Mucosa of rectum (tissue), 2 donors: ENCODE results near the gene GNAS.

Source experiments
- H3K27ac ChIP-seq, 2 donors: one replicate each; pipeline ENCODE4 v1.7.0; 2013; ENCODE audit warnings: inconsistent platforms in 2 of 2, low read depth in 2 of 2, low read length in 2 of 2
- H3K27me3 ChIP-seq, 2 donors: one replicate each; pipeline ENCODE4 v1.7.0; 2013; ENCODE audit warnings: low read length in 2 of 2; ENCODE audit not compliant: control insufficient read depth in 2 of 2, insufficient read depth in 2 of 2
- H3K36me3 ChIP-seq, 2 donors: one replicate each; pipeline ENCODE4 v1.7.0; 2013; ENCODE audit warnings: low read length in 2 of 2; ENCODE audit not compliant: control insufficient read depth in 2 of 2, insufficient read depth in 2 of 2
- H3K4me1 ChIP-seq, 2 donors: one replicate each; pipeline ENCODE4 v1.7.0; 2013; ENCODE audit warnings: low read length in 2 of 2, mild to moderate bottlenecking in 1 of 2; ENCODE audit not compliant: control insufficient read depth in 2 of 2, insufficient read depth in 2 of 2
- H3K4me3 ChIP-seq, 2 donors: one replicate each; pipeline ENCODE4 v1.7.0; 2013; ENCODE audit warnings: low read length in 2 of 2
- H3K9ac ChIP-seq, 2 donors: one replicate each; pipeline ENCODE4 v1.7.0; 2013; ENCODE audit warnings: low read length in 2 of 2, low read depth in 1 of 2, mild to moderate bottlenecking in 1 of 2
- H3K9me3 ChIP-seq, 2 donors: one replicate each; pipeline ENCODE4 v1.7.0; 2013; ENCODE audit warnings: low read length in 2 of 2; ENCODE audit not compliant: control insufficient read depth in 2 of 2
- donor health status: healthy.
- donor health status: Normal muscosa, but diverticular disease.

The GNAS gene

DNA sequence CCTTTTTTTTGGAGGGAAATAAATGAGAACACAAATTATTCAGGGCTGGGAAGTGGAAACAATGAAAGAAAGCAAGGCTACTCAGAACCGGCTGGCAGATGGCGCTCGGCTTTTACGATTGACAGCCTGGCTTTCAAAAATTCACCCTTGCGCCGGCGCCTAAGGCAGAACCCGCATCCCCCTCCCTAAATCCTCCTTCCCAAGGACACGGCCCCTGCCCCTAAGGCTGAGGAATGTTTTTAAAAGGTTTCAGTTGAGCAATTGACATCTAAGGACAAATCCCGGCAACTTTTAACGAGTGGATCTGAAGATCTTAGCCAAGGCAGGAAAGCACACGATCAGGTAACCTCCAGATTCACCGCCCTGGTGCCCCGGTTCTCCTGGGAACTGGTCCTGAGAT, 16.3 kb downstream of the GNAS start:
- no peak overlapping the region for H3K27ac ChIP-seq
- no peaks in the 10 kb centered on the region for H3K36me3 ChIP-seq
- no peak overlapping the region for H3K4me3 ChIP-seq
- no peak overlapping the region for H3K9ac ChIP-seq
- H3K4me1 ChIP-seq = no peaks in the 10 kb centered on the region
- H3K9me3 ChIP-seq = no peaks in the 10 kb centered on the region
- peaks cover 0 to 5% of the 10 kb centered on the region in 2 donors for H3K27me3 ChIP-seq

DNA sequence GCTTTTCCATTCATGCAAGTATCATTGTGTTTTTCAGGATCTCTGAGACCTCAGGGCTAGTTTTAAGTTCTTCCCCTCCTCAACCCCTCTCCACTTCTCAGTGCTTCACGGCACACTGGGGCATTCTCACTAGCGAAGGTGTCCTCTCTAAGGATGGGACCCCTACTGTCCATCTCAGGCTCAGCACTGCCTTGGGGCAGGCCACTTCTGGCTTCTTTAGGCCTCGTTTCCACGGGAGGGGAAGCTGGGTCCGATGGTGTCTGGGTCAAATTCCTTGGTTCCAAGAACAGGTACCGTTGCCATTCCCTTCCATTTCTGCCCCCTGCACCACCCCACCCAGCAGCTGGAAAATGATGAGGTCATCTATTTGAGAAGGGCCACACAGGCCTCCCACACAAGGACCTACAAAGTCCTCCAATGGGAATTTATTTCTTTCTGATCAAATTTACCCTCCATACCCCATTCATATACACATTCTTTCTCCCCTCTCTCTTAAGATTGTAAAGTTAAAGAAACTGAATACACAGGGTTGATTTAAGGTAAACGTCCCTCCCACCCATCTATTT, 17.2 kb downstream of the GNAS start:
- H3K9ac ChIP-seq = no peak overlapping the region

DNA sequence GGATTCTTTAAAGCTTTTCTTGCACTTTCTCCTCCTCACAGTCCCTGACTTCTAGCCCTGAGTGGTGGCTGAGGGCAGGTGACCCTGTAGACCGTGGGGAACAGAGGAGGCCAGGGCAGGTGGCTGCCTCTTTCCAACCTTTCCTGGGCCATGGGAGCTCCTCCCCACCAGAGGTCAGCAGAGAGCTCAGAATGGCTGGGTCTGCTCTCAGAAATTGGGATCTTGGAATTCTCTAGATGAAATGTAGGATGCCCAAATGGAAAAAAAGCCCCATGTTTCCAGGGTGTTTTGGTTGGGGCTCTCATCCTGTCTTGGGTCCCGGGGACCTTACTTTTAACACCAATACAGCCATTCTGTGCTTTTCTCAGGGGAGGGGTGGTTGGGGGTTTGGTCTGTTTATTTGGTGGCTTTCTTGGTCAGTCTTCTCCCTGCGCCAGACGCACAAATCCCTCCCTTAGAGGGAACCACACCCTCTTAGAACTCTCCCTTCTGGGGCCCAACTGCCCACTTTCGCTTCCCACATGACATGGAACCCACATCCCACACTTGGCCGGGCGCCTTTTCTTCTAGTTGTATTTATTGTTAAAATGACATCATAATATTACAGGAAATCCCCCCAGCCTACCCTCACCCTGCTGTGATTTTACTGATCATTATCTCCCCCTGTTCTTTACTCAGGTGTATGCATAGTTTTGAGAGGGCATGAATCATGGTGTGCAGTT, 17.9 kb downstream of the GNAS start:
- H3K9ac ChIP-seq = no peak overlapping the region
- no peak overlapping the region for H3K27ac ChIP-seq
- no peaks in the 10 kb centered on the region for H3K4me1 ChIP-seq
- peaks cover 0 to 5% of the 10 kb centered on the region in 2 donors for H3K27me3 ChIP-seq
- H3K9me3 ChIP-seq = no peaks in the 10 kb centered on the region
- H3K4me3 ChIP-seq = no peak overlapping the region
- H3K36me3 ChIP-seq = no peaks in the 10 kb centered on the region

More for the DNA sequence above, 17.2 kb downstream of the GNAS start:
- Histone ChIP-seq H3K27ac (no peak overlapping the region), H3K4me1 (no peaks in the 10 kb centered on the region), H3K27me3 (peaks cover 0 to 5% of the 10 kb centered on the region in 2 donors), H3K9me3 (no peaks in the 10 kb centered on the region), H3K36me3 (no peaks in the 10 kb centered on the region), H3K4me3 (no peak overlapping the region)

DNA sequence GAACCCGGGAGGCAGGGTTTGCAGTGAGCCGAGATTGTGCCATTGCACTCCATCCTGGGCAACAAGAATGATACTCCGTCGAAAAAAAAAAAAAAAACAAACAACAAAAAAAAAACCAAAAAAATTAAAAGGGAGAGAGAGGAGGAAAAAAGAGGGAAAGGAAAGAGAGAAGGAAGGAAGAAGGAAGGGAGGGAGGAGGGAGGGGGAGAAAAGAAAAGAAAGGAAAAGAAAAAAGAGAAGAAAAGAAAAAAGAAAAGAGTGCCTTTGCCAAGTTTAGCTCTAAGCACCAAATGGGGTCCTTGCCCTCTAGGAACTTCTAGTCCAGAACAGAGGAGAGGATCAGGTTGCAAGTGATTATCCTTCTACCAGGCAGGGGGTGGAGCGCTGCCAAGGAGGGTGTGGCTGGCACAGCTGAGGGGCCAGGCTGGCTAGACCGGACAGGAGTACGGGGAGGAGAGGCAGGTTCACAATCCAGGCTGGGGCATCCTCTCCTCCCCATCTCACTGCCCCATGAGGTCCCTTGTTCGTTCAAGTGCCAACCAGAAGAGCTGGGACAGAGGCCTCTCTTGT, 19.1 kb downstream of the GNAS start:
- H3K4me1 ChIP-seq = no peaks in the 10 kb centered on the region
- H3K9me3 ChIP-seq = no peaks in the 10 kb centered on the region
- no peaks in the 10 kb centered on the region for H3K36me3 ChIP-seq
- H3K27me3 ChIP-seq = peaks cover 0 to 5% of the 10 kb centered on the region in 2 donors
- no peak overlapping the region for H3K9ac ChIP-seq
- H3K27ac ChIP-seq = no peak overlapping the region
- no peak overlapping the region for H3K4me3 ChIP-seq

DNA sequence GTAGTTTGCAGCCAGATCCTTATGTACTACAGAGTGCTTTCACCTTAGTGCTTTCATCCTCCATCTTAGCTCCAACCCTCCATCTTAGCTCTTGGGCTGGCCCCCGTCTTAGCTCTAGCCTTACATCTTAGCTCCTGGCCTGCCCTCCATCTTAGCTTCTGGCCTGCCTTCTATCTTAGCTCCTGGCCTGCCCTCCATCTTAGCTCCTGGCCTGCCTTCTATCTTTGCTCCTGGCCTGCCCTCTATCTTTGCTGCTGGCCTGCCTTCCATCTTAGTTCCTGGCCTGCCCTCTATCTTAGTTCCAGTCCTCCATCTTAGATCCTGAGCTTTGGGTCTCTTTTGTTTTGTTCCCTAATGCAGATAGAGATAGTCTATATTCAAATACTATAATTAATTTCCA, 22.0 kb downstream of the GNAS start:
- H3K9me3 ChIP-seq = no peaks in the 10 kb centered on the region
- H3K9ac ChIP-seq = no peak overlapping the region
- no peak overlapping the region for H3K4me3 ChIP-seq
- H3K4me1 ChIP-seq = no peaks in the 10 kb centered on the region
- H3K36me3 ChIP-seq = no peaks in the 10 kb centered on the region
- H3K27me3 ChIP-seq = peaks cover 0 to 2% of the 10 kb centered on the region in 2 donors
- no peak overlapping the region for H3K27ac ChIP-seq

DNA sequence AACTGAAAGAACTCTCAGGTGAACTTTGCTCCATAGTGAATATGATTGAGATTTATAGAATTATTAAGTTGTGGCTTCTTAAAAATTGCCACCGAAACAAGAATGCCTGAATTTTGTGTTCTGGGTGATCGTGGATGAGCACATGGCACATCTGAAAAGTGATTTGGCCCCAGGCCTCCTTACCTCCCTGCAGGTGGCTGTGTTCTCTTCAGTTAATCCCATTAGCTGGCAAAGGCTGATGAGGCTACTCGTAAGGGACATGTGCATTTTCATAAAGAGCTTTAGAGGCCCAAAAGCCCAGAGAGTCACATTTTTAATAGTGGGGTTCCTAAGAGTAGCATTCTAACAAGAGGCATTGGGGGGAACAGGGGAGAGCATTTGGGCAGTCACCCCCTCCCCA, 22.6 kb downstream of the GNAS start:
- H3K27ac ChIP-seq = no peak overlapping the region

DNA sequence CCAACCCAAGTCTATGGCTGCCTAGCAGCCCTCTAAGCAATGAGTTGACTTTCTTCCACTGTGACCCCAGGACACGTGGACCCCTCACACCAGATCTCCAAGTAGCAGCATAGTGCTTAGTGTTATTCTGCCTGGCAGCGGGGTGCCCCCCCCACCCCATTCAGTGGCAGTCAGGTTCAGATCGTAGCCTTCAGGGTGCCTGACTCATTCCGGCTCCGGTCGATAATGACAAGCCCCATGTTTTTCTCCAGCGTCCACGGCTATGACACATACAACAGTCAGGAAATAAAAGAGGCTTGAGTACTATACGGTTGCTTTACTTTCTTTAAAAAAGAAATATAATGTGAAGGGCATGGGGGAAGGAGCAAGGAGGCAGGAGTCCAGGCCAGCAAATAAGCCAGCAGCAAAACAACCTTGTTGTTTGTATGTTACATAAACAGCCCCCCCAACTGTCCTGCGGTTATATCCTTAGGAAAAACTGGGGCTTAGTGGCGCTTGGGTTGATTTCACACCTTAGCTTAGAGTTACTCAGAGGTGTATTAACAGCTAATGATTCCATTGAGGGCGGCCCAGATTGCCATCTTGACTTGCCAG, 23.1 kb downstream of the GNAS start:
- no peak overlapping the region for H3K9ac ChIP-seq
- no peaks in the 10 kb centered on the region for H3K4me1 ChIP-seq
- H3K9me3 ChIP-seq = no peaks in the 10 kb centered on the region
- no peak overlapping the region for H3K4me3 ChIP-seq
- no peaks in the 10 kb centered on the region for H3K27me3 ChIP-seq
- no peaks in the 10 kb centered on the region for H3K36me3 ChIP-seq
- no peak overlapping the region for H3K27ac ChIP-seq

More for the DNA sequence above, 22.6 kb downstream of the GNAS start:
- Histone ChIP-seq H3K4me1 (no peaks in the 10 kb centered on the region), H3K27me3 (no peaks in the 10 kb centered on the region), H3K9ac (no peak overlapping the region), H3K9me3 (no peaks in the 10 kb centered on the region), H3K4me3 (no peak overlapping the region), H3K36me3 (no peaks in the 10 kb centered on the region)

DNA sequence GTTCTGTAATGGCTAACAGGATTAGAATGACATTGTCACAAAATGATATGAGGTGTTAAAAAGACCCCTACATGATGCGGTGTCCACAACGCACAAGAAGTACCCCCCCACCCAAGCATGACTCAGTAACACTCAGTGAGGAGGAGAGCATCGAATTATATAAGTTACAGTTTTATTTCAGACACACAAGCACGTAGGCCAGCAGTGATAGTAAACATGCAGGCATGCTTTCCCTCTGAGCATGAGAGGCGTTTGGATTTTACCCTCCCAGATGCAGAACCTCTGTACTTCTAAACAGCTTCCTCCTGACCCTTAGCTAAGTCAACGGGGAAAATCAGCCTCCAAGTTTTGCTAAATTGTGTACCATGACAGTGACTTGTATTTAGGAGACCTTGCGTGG, 23.9 kb downstream of the GNAS start:
- no peaks in the 10 kb centered on the region for H3K4me1 ChIP-seq
- no peaks in the 10 kb centered on the region for H3K27me3 ChIP-seq
- no peak overlapping the region for H3K9ac ChIP-seq
- no peaks in the 10 kb centered on the region for H3K9me3 ChIP-seq
- no peak overlapping the region for H3K27ac ChIP-seq
- H3K36me3 ChIP-seq = no peaks in the 10 kb centered on the region
- no peak overlapping the region for H3K4me3 ChIP-seq

DNA sequence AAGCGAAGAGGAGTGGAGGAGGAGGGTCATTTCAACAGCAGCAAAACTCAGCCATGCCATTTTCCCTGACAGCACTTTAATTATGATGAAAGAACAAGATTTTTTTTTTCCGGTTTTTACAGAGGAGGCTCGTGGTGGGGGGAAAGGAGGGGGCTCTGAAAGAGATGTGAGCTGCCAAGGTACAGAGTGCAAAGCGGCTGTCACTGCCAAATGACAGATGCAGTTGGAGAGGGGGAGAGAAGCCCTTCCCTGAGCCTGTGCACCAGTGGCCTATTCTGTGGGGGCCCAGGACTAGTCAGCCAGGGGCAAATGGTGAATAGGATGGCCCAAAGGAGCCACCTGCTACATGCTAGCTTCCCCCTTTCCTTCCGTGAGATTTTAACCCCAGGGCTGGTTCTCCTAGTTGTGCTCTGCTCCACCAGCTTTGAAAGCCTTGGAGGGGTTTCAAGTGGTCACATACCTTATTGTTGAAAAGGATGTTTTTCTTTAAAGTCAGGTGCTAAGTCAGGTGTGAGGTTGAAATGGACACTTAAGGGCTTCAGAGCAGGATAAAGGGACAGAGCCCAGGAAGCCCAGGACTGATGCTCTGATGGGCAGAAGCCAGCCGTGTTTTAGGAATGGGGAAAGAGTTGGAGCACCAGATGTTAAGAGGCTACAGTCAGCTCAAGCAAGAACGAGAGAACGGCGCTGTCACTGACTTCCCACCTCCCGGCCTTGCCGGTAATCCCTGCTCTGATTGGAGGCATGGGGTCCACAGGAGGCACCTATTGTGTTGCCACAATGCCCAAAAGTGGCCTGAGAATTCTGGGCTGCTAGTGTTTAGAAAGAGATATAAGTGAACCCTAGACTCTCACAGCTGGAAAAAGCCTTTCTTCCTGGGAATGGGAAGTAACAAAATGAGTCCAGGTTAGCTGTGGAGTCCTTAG, 24.8 kb downstream of the GNAS start:
- H3K4me1 ChIP-seq = no peaks in the 10 kb centered on the region
- no peak overlapping the region for H3K9ac ChIP-seq
- no peaks in the 10 kb centered on the region for H3K36me3 ChIP-seq
- H3K27ac ChIP-seq = no peak overlapping the region
- no peaks in the 10 kb centered on the region for H3K27me3 ChIP-seq
- H3K4me3 ChIP-seq = no peak overlapping the region
- H3K9me3 ChIP-seq = no peaks in the 10 kb centered on the region
